Activated T-helper 1 cell treated with anti-CD3 and anti-CD28 coated beads, Interleukin-12 subunit alpha, Interleukin-12 subunit beta, Interleukin-2, Interleukin-4 antibody, amounts not matched to agents 30 ng/mL and 10 ng/mL and 1 ng/mL, durations not matched to agents 14 hours and 24 hours and 36 hours (primary cell): ENCODE measurements around the gene RNF167. TPM values are rescaled to one million over a fixed set of nuclear protein-coding genes. Genes with fewer than 3 reads are reported as not detected.

Experiments used
- DNase-seq: peaks from one replicate; pipeline ENCODE4 v3.0.0; 2021; ENCODE audit warnings: low spot score
- H3K27ac Mint-ChIP-seq: one replicate; pipeline ENCODE4 v1.8.0; 2021; ENCODE audit warnings: mild to moderate bottlenecking, mixed read lengths
- H3K27me3 Mint-ChIP-seq: one replicate; pipeline ENCODE4 v1.8.0; 2022; ENCODE audit warnings: mild to moderate bottlenecking, moderate library complexity, mixed read lengths; ENCODE audit not compliant: insufficient read depth
- H3K36me3 Mint-ChIP-seq: one replicate; pipeline ENCODE4 v1.8.0; 2021; ENCODE audit warnings: low read depth, mixed read lengths
- H3K4me1 Mint-ChIP-seq: one replicate; pipeline ENCODE4 v1.8.0; 2021; ENCODE audit warnings: low read depth, mixed read lengths
- H3K4me3 Mint-ChIP-seq: one replicate; pipeline ENCODE4 v1.8.0; 2021; ENCODE audit warnings: mild to moderate bottlenecking, moderate library complexity, mixed read lengths
- H3K9me3 Mint-ChIP-seq: one replicate; pipeline ENCODE4 v1.8.0; 2021; ENCODE audit warnings: mixed read lengths
- intact Hi-C: fragments of 100-400 bp; cut with micrococcal nuclease; formaldehyde crosslinking; loops from one replicate; pipeline ENCODE4 v1.15.1; 2024
- total RNA-seq: library from RNA; stranded (reverse); gene quantifications from 2 replicates; pipeline ENCODE4 v1.2.3, GENCODE V29; 2022

Gene RNF167
- total RNA-seq, 1 donor from 2014 or later: 138 TPM

- Mint-ChIP-seq H3K4me3 (no peak overlapping the region), H3K9me3 (no peaks in the 10 kb centered on the region), H3K27ac (no peak overlapping the region), H3K4me1 (peaks cover 27% of the 10 kb centered on the region), H3K36me3 (peaks cover 39% of the 10 kb centered on the region), H3K27me3 (no peaks in the 10 kb centered on the region)
- intact Hi-C loops: no loop called here
- no peak for DNase-seq
Measured at GRCh38 chr17:4935650-4936049, 4.4 kb upstream of the RNF167 start.

DNA sequence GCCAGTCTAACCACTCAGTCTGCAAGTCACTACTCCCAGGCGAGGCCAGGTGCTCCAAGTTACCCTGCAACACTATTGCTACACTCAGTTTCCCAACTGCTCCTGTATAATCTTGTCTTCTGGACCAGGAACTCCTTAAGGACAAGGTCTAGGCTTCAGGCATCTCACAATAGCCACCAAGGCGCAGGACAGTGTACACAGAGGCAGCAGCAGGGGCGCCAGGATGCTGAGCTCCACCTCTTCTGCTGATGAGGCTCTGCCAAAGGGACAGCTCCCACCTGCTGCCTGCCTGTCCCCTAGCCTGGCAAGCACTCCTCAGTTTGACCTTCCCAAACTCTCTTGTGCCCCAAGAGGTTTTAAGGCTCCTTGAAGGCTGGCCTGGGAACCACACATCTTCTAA lies 3.6 kb upstream of the RNF167 start:
- intact Hi-C loops: no loop called here
- Mint-ChIP-seq H3K27ac (peak overlapping the region; percentile 19), H3K36me3 (peaks cover 36% of the 10 kb centered on the region), H3K4me1 (peaks cover 35% of the 10 kb centered on the region), H3K27me3 (no peaks in the 10 kb centered on the region), H3K4me3 (no peak overlapping the region), H3K9me3 (no peaks in the 10 kb centered on the region)
- no peak for DNase-seq

DNA sequence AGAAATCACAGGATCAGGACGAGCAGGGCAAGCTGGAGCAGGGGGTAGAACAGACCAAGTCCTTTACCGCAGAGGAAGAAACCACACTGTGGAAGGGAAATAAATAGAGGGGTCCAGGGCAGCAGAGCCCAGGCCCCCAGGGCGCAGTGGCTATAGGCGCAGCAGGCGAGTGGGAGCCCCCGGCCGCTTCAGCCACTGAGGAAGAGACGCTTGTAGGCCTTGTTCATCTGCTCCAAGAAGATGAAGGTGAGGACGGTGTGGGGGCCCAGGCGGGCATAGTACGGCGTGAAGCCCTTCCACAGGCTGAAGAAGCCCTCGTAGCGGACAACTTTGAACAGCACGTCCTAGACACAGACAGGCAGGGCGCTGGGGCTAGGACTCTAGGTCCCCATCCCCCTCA lies 2.5 kb upstream of the RNF167 start:
- intact Hi-C loops: no loop called here
- Mint-ChIP-seq H3K4me3 (peak overlapping the region; percentile 45), H3K36me3 (peaks cover 46% of the 10 kb centered on the region), H3K27ac (no peak overlapping the region), H3K27me3 (no peaks in the 10 kb centered on the region), H3K4me1 (peaks cover 46% of the 10 kb centered on the region), H3K9me3 (no peaks in the 10 kb centered on the region)
- no peak for DNase-seq

DNA sequence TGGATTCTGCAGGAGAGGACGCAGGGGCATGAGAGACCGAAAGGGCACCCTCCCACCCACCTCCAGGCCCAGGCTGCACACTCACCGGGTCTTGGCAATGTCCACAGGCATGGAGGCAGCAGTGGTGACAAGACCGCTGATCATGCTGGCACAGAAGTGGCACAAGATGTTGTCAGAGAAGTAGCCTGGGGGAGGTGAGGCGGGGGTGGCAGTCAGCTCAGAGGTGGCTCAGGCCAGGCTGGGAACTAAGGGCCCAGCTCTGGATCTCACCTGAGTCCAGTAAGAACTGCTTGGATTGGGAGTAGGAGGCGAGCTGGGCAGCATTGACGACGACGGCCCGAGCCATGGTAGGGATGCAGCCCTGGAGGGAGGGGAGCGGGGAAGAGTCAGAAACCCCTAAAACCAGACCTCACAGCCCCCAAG lies 2.0 kb upstream of the RNF167 start:
- Mint-ChIP-seq H3K4me3 (peak overlapping the region; percentile 100), H3K27me3 (no peaks in the 10 kb centered on the region), H3K27ac (no peak overlapping the region), H3K4me1 (peaks cover 51% of the 10 kb centered on the region), H3K9me3 (no peaks in the 10 kb centered on the region), H3K36me3 (peaks cover 51% of the 10 kb centered on the region)
- intact Hi-C loops: no loop called here
- no peak for DNase-seq

DNA sequence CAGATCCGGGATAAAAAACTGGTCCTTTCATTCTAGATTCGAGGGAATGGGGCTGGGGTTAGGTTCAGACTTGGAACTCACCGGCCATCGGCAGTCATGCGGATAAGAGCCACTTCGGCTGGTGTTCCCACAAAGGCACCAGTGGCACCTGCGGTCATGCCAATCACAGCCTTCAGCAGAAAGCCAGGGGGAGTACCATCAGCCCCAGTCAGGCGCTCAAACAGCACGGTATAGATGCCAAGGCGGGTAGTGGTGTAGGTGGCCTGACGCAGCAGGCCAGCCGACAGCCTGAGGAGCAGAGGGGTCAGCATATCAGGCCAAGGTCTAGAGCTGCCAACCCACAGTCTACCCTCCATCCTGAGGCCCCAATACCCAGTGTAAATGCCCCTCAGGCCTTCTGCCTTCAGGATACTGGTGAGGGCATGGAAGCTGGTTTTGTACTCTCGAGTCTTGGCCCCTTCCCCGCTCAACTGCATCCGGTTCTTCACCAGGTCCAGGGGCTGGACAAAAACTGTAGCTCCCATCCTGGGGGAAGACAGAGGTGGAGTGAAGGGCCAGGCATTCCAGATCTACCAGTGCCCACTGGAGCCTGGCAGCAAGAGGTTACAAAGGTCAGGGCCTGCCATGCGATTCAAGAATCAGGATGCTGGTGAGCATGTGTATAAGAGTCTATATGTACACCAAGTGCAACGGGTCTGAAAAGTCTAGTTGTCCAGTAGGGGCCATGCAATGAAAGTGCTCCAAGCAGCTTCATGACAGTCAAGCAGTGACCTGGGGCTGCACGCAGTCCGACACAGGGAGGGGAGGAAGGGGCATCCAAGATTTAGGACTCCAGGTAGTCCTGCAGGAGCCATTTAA lies 1.2 kb upstream of the RNF167 start:
- DNase-seq: no peak
- intact Hi-C loops: no loop called here
- Mint-ChIP-seq H3K4me1 (peaks cover 54% of the 10 kb centered on the region), H3K36me3 (peaks cover 50% of the 10 kb centered on the region), H3K4me3 (peak overlapping the region; percentile 100), H3K27ac (peak overlapping the region; percentile 87), H3K9me3 (no peaks in the 10 kb centered on the region), H3K27me3 (no peaks in the 10 kb centered on the region)

GRCh38 chr17:4939546-4939795 lies 597 bp upstream of the RNF167 start:
- Mint-ChIP-seq H3K9me3 (no peaks in the 10 kb centered on the region), H3K36me3 (peaks cover 50% of the 10 kb centered on the region), H3K27me3 (no peaks in the 10 kb centered on the region), H3K27ac (peak overlapping the region; percentile 87), H3K4me3 (peak overlapping the region; percentile 100), H3K4me1 (peaks cover 54% of the 10 kb centered on the region)
- DNase-seq: no peak
- intact Hi-C loops: no loop called here

- DNase-seq: peak; percentile 56
- peaks cover 63% of the 10 kb centered on the region for H3K4me1 Mint-ChIP-seq
- intact Hi-C loops: loop anchor here (1.0 to 5.0 kb wide), 9 partner anchors 8 to 573 kb away; partner anchors contain the start of genes C17orf107, INCA1, KIF1C and MED11
Measured at GRCh38 chr17:4940555-4941318, 669 bp downstream of the RNF167 start.

GRCh38 chr17:4941319-4941610 lies 1.2 kb downstream of the RNF167 start:
- DNase-seq: no peak
- H3K9me3 Mint-ChIP-seq: no peaks in the 10 kb centered on the region
- intact Hi-C loops: loop anchor here (2.0 to 5.0 kb wide), 3 partner anchors 56 to 574 kb away; partner anchors contain the start of genes INCA1, KIF1C, MED11 and UBE2G1
- H3K36me3 Mint-ChIP-seq: peaks cover 63% of the 10 kb centered on the region
- H3K27ac Mint-ChIP-seq: peak overlapping the region; percentile 94
- peaks cover 63% of the 10 kb centered on the region for H3K4me1 Mint-ChIP-seq
- no peaks in the 10 kb centered on the region for H3K27me3 Mint-ChIP-seq
- peak overlapping the region; percentile 100 for H3K4me3 Mint-ChIP-seq

More at GRCh38 chr17:4940555-4941318, 669 bp downstream of the RNF167 start:
- Mint-ChIP-seq H3K4me3 (peak overlapping the region; percentile 100), H3K9me3 (no peaks in the 10 kb centered on the region), H3K27ac (peak overlapping the region; percentile 94), H3K27me3 (no peaks in the 10 kb centered on the region), H3K36me3 (peaks cover 62% of the 10 kb centered on the region)

- Mint-ChIP-seq H3K4me1 (peaks cover 70% of the 10 kb centered on the region), H3K27me3 (peaks cover 2% of the 10 kb centered on the region), H3K27ac (peak overlapping the region; percentile 53), H3K36me3 (peaks cover 69% of the 10 kb centered on the region), H3K4me3 (peak overlapping the region; percentile 100), H3K9me3 (no peaks in the 10 kb centered on the region)
- intact Hi-C loops: loop anchor here (5.0 kb wide), 1 partner anchor 576 kb away; the partner anchor contains the start of gene UBE2G1
- no peak for DNase-seq
Measured at GRCh38 chr17:4942760-4943508, 2.9 kb downstream of the RNF167 start.

GRCh38 chr17:4944163-4944553 lies 4.1 kb downstream of the RNF167 start:
- peak; percentile 66 for DNase-seq
- peaks cover 2% of the 10 kb centered on the region for H3K27me3 Mint-ChIP-seq
- H3K36me3 Mint-ChIP-seq: peaks cover 62% of the 10 kb centered on the region
- peak overlapping the region; percentile 100 for H3K4me3 Mint-ChIP-seq
- H3K27ac Mint-ChIP-seq: peak overlapping the region; percentile 94
- H3K9me3 Mint-ChIP-seq: no peaks in the 10 kb centered on the region
- peaks cover 64% of the 10 kb centered on the region for H3K4me1 Mint-ChIP-seq
- intact Hi-C loops: loop anchor here (5.0 kb wide), 1 partner anchor 577 kb away; the partner anchor contains the start of gene UBE2G1

- Mint-ChIP-seq H3K27ac (peak overlapping the region; percentile 94), H3K9me3 (no peaks in the 10 kb centered on the region), H3K4me1 (peaks cover 63% of the 10 kb centered on the region), H3K27me3 (peaks cover 2% of the 10 kb centered on the region), H3K36me3 (peaks cover 61% of the 10 kb centered on the region), H3K4me3 (peak overlapping the region; percentile 100)
- intact Hi-C loops: loop anchor here (5.0 kb wide), 3 partner anchors 112 to 577 kb away; partner anchors contain the start of genes MINK1, NUP88 and UBE2G1
- DNase-seq: no peak
Measured at GRCh38 chr17:4944554-4945175, 4.6 kb downstream of the RNF167 start.
